HepG2 (cell line): ENCODE results near the gene SNRPD1. TPM values are rescaled to one million over a fixed set of nuclear protein-coding genes. Genes with fewer than 3 reads are reported as not detected.
A peak's percentile ranks its signal among the peaks of the same experiment; 100 is the strongest.

Experiments used
- ATF1 ChIP-seq: IDR thresholded peaks from 2 replicates; pipeline ENCODE4 v1.6.1; 2016; ENCODE audit warnings: mild to moderate bottlenecking, control low read depth
- EEA1 ChIP-seq: sonication (generic); formaldehyde crosslinking; IDR thresholded peaks from 2 replicates; pipeline ENCODE4 v1.5.1; 2020; ENCODE audit warnings: mild to moderate bottlenecking, missing genetic modification reagents, borderline replicate concordance
- ESRRA ChIP-seq: sonication (generic); formaldehyde crosslinking; IDR thresholded peaks from 2 replicates; pipeline ENCODE4 v1.5.1; 2020; ENCODE audit warnings: mild to moderate bottlenecking, low read depth, missing genetic modification reagents
- FLYWCH1 ChIP-seq: sonication (generic); formaldehyde crosslinking; IDR thresholded peaks from 2 replicates; pipeline ENCODE4 v1.8.1; 2023; ENCODE audit warnings: mild to moderate bottlenecking, missing genetic modification reagents
- KLF15 ChIP-seq: sonication (generic); formaldehyde crosslinking; IDR thresholded peaks from 2 replicates; pipeline ENCODE4 v1.8.1; 2023; ENCODE audit warnings: borderline replicate concordance, mild to moderate bottlenecking, inconsistent platforms, missing genetic modification reagents, mixed read lengths
- KLF6 ChIP-seq: IDR thresholded peaks from 2 replicates; pipeline ENCODE4 v1.8.0; 2016; ENCODE audit warnings: missing biosample characterization, missing genetic modification reagents
- KLF9 ChIP-seq: IDR thresholded peaks from 2 replicates; pipeline ENCODE4 v1.6.1; 2016; ENCODE audit warnings: low read depth
- NCOA1 ChIP-seq: sonication (generic); formaldehyde crosslinking; IDR thresholded peaks from 2 replicates; pipeline ENCODE4 v1.9.0; 2021; ENCODE audit warnings: missing genetic modification reagents
- RBM39 ChIP-seq: fragments of 200-400 bp; formaldehyde crosslinking; IDR thresholded peaks from one replicate; pipeline ENCODE4 v1.6.1; 2018; ENCODE audit warnings: antibody characterized with exemption, mild to moderate bottlenecking, low read depth, low read length; ENCODE audit not compliant: poor library complexity, severe bottlenecking
- TBL1XR1 ChIP-seq: fragments of 150-350 bp; IDR thresholded peaks from 2 replicates; pipeline ENCODE4 v1.6.1; 2014; ENCODE audit warnings: borderline replicate concordance, low read length; ENCODE audit not compliant: partially characterized antibody
- TCF7 ChIP-seq: sonication (generic); IDR thresholded peaks from 2 replicates; pipeline ENCODE4 v1.6.1; 2016; ENCODE audit warnings: antibody characterized with exemption, low read depth
- TEAD3 ChIP-seq: optimal IDR thresholded peaks from 2 replicates; pipeline ENCODE3; 2016; ENCODE audit warnings: borderline replicate concordance
- XRCC5 ChIP-seq: fragments of 200-400 bp; formaldehyde crosslinking; optimal IDR thresholded peaks from 2 replicates; pipeline ENCODE3; 2017; ENCODE audit warnings: mild to moderate bottlenecking, low read length
- ZNF205 ChIP-seq: IDR thresholded peaks from 2 replicates; pipeline ENCODE4 v1.6.1; 2018; ENCODE audit warnings: missing biosample characterization, missing genetic modification reagents
- ZNF326 ChIP-seq: sonication (generic); formaldehyde crosslinking; IDR thresholded peaks from 2 replicates; pipeline ENCODE4 v1.4.0; 2020; ENCODE audit warnings: missing genetic modification reagents, borderline replicate concordance
- ZNF337 ChIP-seq: sonication (generic); formaldehyde crosslinking; IDR thresholded peaks from 2 replicates; pipeline ENCODE4 v1.5.1; 2020; ENCODE audit warnings: missing genetic modification reagents, low read depth, mild to moderate bottlenecking, borderline replicate concordance
- ZNF33B ChIP-seq: sonication (generic); formaldehyde crosslinking; IDR thresholded peaks from 2 replicates; pipeline ENCODE4 v1.5.1; 2020; ENCODE audit warnings: mild to moderate bottlenecking, missing genetic modification reagents
- ZNF343 ChIP-seq: sonication (generic); formaldehyde crosslinking; IDR thresholded peaks from 2 replicates; pipeline ENCODE4 v1.4.0; 2020; ENCODE audit warnings: mild to moderate bottlenecking, missing genetic modification reagents
- ZNF772 ChIP-seq: sonication (generic); formaldehyde crosslinking; IDR thresholded peaks from 2 replicates; pipeline ENCODE4 v1.5.0; 2020; ENCODE audit warnings: mild to moderate bottlenecking, missing genetic modification reagents
- ZNF850 ChIP-seq: sonication (generic); formaldehyde crosslinking; conservative IDR thresholded peaks from 2 replicates; pipeline ENCODE4 v1.9.0; 2021; ENCODE audit warnings: mild to moderate bottlenecking, missing genetic modification reagents
- ZSCAN12 ChIP-seq: sonication (generic); formaldehyde crosslinking; IDR thresholded peaks from 2 replicates; pipeline ENCODE4 v1.9.0; 2021; ENCODE audit warnings: mild to moderate bottlenecking, missing genetic modification reagents
- polyA plus RNA-seq, 8 experiments: library from polyadenylated mRNA; depleted of rRNA in 3 of 8; stranded (reverse) in 7 of 8; unstranded in 1 of 8; fragments of >200 nt; fragmentation: Illumina TruSeq in 4 of 8; extraction: Trizol in 4 of 8; gene quantifications; 2 replicates each; pipeline versions ENCODE4 v1.2.1 to v1.2.3, GENCODE V29; 2011 to 2016; ENCODE audit warnings: low read depth in 4 of 8, missing spikeins in 1 of 8, mixed read lengths in 1 of 8; ENCODE audit not compliant: insufficient read depth in 1 of 8
- total RNA-seq, 5 experiments: library from RNA; depleted of rRNA; stranded (reverse); fragments of >200 nt; fragmentation: Illumina TruSeq; extraction: Trizol; gene quantifications; 2 replicates each; pipeline ENCODE4 v1.2.3, GENCODE V29; 2016; ENCODE audit warnings: low read depth in 1 of 5
- TF ChIP-seq, protein P1 (sequence below): IDR thresholded peaks from 2 replicates; pipeline ENCODE4 v1.6.1; 2016; ENCODE audit warnings: low read depth
- TF ChIP-seq, protein P2 (sequence below): sonication (generic); formaldehyde crosslinking; IDR thresholded peaks from 2 replicates; pipeline ENCODE4 v1.5.0; 2020; ENCODE audit warnings: missing genetic modification reagents, mild to moderate bottlenecking, borderline replicate concordance
- TF ChIP-seq, protein P3 (sequence below): sonication (generic); formaldehyde crosslinking; IDR thresholded peaks from 2 replicates; pipeline ENCODE4 v1.4.0; 2020; ENCODE audit warnings: mild to moderate bottlenecking, missing genetic modification reagents
- TF ChIP-seq, protein P4 (sequence below): sonication (generic); formaldehyde crosslinking; IDR thresholded peaks from 2 replicates; pipeline ENCODE4 v1.8.0; 2022; ENCODE audit warnings: mild to moderate bottlenecking, missing genetic modification reagents, moderate library complexity

SNRPD1 gene
- total and polyA plus RNA-seq, 2 of the 13 experiments (the other 11 are each of a cell fraction or from before 2014, with no cell fraction given), result 22.7 to 275 TPM

DNA sequence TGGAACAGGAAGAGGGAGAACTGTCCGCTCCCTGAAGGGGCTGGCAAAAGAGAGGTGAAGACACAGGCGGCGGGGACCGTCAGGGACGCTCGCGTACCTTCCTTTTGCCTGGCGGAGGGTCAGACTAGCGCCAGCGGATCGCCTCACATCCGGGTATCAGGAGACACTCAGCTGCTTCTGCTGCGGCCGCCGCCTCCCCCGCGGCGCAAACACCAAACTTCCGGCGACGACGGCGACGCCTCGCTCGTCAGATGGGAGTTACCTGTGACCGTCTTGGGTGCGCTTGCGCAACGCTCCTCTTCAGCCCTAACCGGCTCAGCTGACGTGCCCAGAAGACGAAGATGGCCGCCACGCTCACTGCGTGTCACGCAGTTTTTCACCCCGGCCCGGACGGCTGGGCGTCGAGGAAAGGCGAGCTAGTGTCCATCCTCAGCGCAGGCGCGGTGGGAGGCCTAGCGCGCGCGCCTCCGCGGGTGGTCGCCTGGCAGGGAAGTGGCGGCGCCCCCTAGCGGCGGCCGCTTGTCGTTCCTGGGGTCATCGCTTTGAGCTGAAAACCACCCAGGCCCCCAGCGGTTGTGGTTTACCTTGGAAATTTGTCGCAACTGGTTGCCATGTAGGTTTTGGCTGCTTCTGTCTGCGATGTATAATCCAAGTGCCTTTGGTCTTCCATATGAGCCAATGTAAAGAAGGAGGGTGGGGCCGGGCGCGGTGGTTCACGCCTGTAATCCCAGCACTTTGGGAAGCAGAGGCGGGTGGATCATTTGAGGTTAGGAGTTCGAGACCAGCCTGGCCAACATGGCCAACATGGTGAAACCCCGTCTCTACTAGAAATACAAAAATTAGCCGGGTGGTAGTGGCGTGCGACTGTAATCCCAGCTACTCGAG is 11.3 kb upstream of the SNRPD1 start, which contains the start of gene ESCO1 (continued):
- TF ChIP-seq TBL1XR1 (peak; percentile 37), NCOA1 (0 out of 2 replicates have a peak, but pooled peaks have one; percentile 19), ZNF205 (CRISPR knock-in tag) (0 out of 2 replicates have a peak, but pooled peaks have one; percentile 17), ZNF850 (CRISPR knock-in tag) (peak; percentile 70; the same call in 1 of the 2 replicates), ZNF326 (CRISPR knock-in tag) (no peak), ATF1 (peak; percentile 61; the same call in 1 of the 2 replicates), KLF9 (no peak), ZNF343 (CRISPR knock-in tag) (peak; percentile 96), ESRRA (CRISPR knock-in tag) (no peak; the same call in none of the 2 replicates), FLYWCH1 (CRISPR knock-in tag) (no peak), ZNF337 (CRISPR knock-in tag) (no peak), RBM39 (no peak), ZSCAN12 (CRISPR knock-in tag) (0 out of 2 replicates have a peak, but pooled peaks have one; percentile 42), XRCC5 (peak; percentile 94), KLF6 (CRISPR knock-in tag) (no peak; the same call in 1 of the 2 replicates), EEA1 (peak; percentile 88; the same call in 1 of the 2 replicates), ZNF33B (CRISPR knock-in tag) (no peak), KLF15 (CRISPR knock-in tag) (peak; percentile 43; the same call in 1 of the 2 replicates), TEAD3 (peak; percentile 83), ZNF772 (CRISPR knock-in tag) (peak; percentile 92), TCF7 (no peak)
- TF ChIP-seq, protein P1, sequence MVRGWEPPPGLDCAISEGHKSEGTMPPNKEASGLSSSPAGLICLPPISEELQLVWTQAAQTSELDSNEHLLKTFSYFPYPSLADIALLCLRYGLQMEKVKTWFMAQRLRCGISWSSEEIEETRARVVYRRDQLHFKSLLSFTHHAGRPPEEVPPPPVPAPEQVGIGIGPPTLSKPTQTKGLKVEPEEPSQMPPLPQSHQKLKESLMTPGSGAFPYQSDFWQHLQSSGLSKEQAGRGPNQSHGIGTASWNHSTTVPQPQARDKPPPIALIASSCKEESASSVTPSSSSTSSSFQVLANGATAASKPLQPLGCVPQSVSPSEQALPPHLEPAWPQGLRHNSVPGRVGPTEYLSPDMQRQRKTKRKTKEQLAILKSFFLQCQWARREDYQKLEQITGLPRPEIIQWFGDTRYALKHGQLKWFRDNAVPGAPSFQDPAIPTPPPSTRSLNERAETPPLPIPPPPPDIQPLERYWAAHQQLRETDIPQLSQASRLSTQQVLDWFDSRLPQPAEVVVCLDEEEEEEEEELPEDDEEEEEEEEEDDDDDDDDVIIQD, result peak; percentile 83
- TF ChIP-seq, protein P2, sequence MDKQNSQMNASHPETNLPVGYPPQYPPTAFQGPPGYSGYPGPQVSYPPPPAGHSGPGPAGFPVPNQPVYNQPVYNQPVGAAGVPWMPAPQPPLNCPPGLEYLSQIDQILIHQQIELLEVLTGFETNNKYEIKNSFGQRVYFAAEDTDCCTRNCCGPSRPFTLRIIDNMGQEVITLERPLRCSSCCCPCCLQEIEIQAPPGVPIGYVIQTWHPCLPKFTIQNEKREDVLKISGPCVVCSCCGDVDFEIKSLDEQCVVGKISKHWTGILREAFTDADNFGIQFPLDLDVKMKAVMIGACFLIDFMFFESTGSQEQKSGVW (CRISPR knock-in tag), result peak; percentile 6; the same call in 1 of the 2 replicates
- TF ChIP-seq, protein P3, sequence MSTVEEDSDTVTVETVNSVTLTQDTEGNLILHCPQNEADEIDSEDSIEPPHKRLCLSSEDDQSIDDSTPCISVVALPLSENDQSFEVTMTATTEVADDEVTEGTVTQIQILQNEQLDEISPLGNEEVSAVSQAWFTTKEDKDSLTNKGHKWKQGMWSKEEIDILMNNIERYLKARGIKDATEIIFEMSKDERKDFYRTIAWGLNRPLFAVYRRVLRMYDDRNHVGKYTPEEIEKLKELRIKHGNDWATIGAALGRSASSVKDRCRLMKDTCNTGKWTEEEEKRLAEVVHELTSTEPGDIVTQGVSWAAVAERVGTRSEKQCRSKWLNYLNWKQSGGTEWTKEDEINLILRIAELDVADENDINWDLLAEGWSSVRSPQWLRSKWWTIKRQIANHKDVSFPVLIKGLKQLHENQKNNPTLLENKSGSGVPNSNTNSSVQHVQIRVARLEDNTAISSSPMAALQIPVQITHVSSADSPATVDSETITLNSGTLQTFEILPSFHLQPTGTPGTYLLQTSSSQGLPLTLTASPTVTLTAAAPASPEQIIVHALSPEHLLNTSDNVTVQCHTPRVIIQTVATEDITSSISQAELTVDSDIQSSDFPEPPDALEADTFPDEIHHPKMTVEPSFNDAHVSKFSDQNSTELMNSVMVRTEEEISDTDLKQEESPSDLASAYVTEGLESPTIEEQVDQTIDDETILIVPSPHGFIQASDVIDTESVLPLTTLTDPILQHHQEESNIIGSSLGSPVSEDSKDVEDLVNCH (CRISPR knock-in tag), result peak; percentile 98; the same call in 1 of the 2 replicates
- TF ChIP-seq, protein P4, sequence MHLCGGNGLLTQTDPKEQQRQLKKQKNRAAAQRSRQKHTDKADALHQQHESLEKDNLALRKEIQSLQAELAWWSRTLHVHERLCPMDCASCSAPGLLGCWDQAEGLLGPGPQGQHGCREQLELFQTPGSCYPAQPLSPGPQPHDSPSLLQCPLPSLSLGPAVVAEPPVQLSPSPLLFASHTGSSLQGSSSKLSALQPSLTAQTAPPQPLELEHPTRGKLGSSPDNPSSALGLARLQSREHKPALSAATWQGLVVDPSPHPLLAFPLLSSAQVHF, result peak; percentile 75; the same call in 1 of the 2 replicates
